ENCODE measurements around the gene CNGB1.

DNA sequence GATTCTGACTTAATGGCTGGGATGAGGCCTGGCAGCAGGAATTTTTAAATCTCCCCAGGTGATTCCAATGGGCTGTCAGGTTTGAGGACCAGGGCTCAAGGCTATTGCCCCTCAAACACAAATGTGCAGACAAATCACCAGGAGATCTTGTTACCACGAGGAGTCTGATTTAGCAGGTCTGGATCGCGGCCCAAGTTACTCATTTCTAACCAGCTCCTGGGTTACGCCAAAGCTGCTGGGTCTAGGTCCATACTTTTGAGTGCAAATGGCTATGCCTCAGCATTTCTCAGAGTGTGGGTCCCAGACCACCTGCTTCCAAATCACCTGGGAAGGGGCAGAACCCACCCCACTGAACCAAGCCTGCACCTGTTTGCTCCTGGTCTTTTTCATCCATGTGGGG lies 33.1 kb downstream of the CNGB1 start:
- TF ChIP-seq, protein P1, sequence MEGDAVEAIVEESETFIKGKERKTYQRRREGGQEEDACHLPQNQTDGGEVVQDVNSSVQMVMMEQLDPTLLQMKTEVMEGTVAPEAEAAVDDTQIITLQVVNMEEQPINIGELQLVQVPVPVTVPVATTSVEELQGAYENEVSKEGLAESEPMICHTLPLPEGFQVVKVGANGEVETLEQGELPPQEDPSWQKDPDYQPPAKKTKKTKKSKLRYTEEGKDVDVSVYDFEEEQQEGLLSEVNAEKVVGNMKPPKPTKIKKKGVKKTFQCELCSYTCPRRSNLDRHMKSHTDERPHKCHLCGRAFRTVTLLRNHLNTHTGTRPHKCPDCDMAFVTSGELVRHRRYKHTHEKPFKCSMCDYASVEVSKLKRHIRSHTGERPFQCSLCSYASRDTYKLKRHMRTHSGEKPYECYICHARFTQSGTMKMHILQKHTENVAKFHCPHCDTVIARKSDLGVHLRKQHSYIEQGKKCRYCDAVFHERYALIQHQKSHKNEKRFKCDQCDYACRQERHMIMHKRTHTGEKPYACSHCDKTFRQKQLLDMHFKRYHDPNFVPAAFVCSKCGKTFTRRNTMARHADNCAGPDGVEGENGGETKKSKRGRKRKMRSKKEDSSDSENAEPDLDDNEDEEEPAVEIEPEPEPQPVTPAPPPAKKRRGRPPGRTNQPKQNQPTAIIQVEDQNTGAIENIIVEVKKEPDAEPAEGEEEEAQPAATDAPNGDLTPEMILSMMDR (IDR thresholded peaks at IDR 0.05) = no peak
- TF ChIP-seq POLR2A (IDR thresholded peaks at IDR 0.05) (no peak), EP300 (IDR thresholded peaks at IDR 0.05) (no peak)

Data from ovary (tissue), 3 donors.